Measurements from ENCODE around the gene SETX.
"Not testable (repeated sequence)": the region's sequence is repeated elsewhere in the genome, so short reads cannot be mapped to it uniquely, and the experiment has no call there.

SETX gene

GRCh38 chr9:132283165-132283564, 71.6 kb downstream of the SETX start:
- DNase-seq (ENCODE audit: low spot score), result no peak

- DNase-seq (ENCODE audit: low spot score), result no peak
Observed at GRCh38 chr9:132274861-132275260, 79.9 kb downstream of the SETX start.

GRCh38 chr9:132269704-132270516, 84.9 kb downstream of the SETX start:
- not testable (repeated sequence) for DNase-seq (ENCODE audit: low spot score)

- peak; percentile 67 for DNase-seq (ENCODE audit: low spot score)
Observed at GRCh38 chr9:132268725-132269352, 85.9 kb downstream of the SETX start.

- DNase-seq (ENCODE audit: low spot score), result no peak
Observed at GRCh38 chr9:132267660-132268059, 87.1 kb downstream of the SETX start.

- DNase-seq (ENCODE audit: low spot score), result no peak
Observed at GRCh38 chr9:132266017-132266416, 88.8 kb downstream of the SETX start.

GRCh38 chr9:132260846-132261245, 93.9 kb downstream of the SETX start:
- no peak for DNase-seq (ENCODE audit: low spot score)

- no peak for DNase-seq (ENCODE audit: low spot score)
Observed at GRCh38 chr9:132250324-132251262, 104.2 kb downstream of the SETX start.

GRCh38 chr9:132249690-132250089, 105.1 kb downstream of the SETX start:
- DNase-seq (ENCODE audit: low spot score), result no peak

GRCh38 chr9:132249123-132249522, 105.7 kb downstream of the SETX start:
- no peak for DNase-seq (ENCODE audit: low spot score)

- DNase-seq (ENCODE audit: low spot score), result no peak
Observed at GRCh38 chr9:132247942-132248341, 106.8 kb downstream of the SETX start.

- no peak for DNase-seq (ENCODE audit: low spot score)
Observed at GRCh38 chr9:132245465-132245864, 109.3 kb downstream of the SETX start.

GRCh38 chr9:132244582-132245455, 110.0 kb downstream of the SETX start:
- DNase-seq (ENCODE audit: low spot score), result no peak

GRCh38 chr9:132243156-132244074, 111.4 kb downstream of the SETX start:
- DNase-seq (ENCODE audit: low spot score), result no peak

GRCh38 chr9:132242621-132243155, 112.1 kb downstream of the SETX start:
- DNase-seq (ENCODE audit: low spot score), result no peak

- peak; percentile 61 for DNase-seq (ENCODE audit: low spot score)
Observed at GRCh38 chr9:132241840-132242620, 112.8 kb downstream of the SETX start.

GRCh38 chr9:132241483-132241839, 113.3 kb downstream of the SETX start:
- no peak for DNase-seq (ENCODE audit: low spot score)

GRCh38 chr9:132240841-132241482, 113.8 kb downstream of the SETX start:
- DNase-seq (ENCODE audit: low spot score), result peak; percentile 99

Data from germinal center (tissue), 1 donor.